ENCODE data around the gene FOXN3. TPM values are rescaled to one million over a fixed set of nuclear protein-coding genes. Genes with fewer than 3 reads are reported as not detected.

Gene FOXN3
- total RNA-seq, 1 donor from 2014 or later, result 122 TPM

DNA sequence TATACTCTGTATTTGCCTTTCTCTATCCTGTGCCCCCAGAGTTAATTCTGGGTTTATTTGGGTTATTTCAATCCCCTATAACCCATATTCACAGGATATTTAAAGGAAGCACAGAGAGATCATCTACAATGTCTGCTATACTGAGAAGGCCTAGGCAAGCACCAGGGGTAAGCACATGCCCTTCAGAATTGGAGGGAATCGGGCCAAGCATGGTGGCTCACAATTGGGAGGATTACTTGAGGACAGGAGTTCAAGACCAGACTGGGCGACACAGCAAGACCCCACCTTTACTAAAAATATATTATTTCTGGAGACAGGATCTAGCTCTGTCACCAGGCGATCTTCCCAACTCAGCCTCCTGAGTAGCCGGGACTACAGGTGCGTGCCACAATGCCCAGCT, 11.3 kb downstream of the FOXN3 start:
- Histone ChIP-seq H2AFZ (ENCODE audit: low read depth, low read length) (no peak overlapping the region), H4K20me1 (ENCODE audit: insufficient read depth, low read length) (peaks cover 85% of the 10 kb centered on the region), H3K36me3 (ENCODE audit: insufficient read depth, low read length) (peaks cover 2% of the 10 kb centered on the region), H3K9me3 (ENCODE audit: insufficient read depth, low read depth, low read length) (no peaks in the 10 kb centered on the region), H3K27me3 (ENCODE audit: insufficient read depth, low read length) (no peaks in the 10 kb centered on the region), H3K9ac (ENCODE audit: low read length) (no peak overlapping the region), H3K27ac (ENCODE audit: low read depth, low read length) (no peak overlapping the region), H3K4me2 (ENCODE audit: low read length) (no peak overlapping the region), H3K4me1 (ENCODE audit: insufficient read depth, low read length) (no peaks in the 10 kb centered on the region), H3K4me3 (ENCODE audit: insufficient read depth, low read depth, low read length) (no peak overlapping the region), H3K79me2 (ENCODE audit: insufficient read depth, low read length) (peaks cover 95% of the 10 kb centered on the region)
- Mint-ChIP-seq H3K36me3 (ENCODE audit: low read depth, unreplicated experiment) (peaks cover 34% of the 10 kb centered on the region), H3K27me3 (ENCODE audit: low read depth, unreplicated experiment) (no peaks in the 10 kb centered on the region), H3K9me3 (ENCODE audit: unreplicated experiment) (peaks cover 5% of the 10 kb centered on the region), H3K27ac (ENCODE audit: unreplicated experiment) (no peak overlapping the region), H3K4me1 (ENCODE audit: low read depth, unreplicated experiment) (peaks cover 28% of the 10 kb centered on the region), H3K4me3 (ENCODE audit: unreplicated experiment) (no peak overlapping the region)
- TF ChIP-seq, protein P1, sequence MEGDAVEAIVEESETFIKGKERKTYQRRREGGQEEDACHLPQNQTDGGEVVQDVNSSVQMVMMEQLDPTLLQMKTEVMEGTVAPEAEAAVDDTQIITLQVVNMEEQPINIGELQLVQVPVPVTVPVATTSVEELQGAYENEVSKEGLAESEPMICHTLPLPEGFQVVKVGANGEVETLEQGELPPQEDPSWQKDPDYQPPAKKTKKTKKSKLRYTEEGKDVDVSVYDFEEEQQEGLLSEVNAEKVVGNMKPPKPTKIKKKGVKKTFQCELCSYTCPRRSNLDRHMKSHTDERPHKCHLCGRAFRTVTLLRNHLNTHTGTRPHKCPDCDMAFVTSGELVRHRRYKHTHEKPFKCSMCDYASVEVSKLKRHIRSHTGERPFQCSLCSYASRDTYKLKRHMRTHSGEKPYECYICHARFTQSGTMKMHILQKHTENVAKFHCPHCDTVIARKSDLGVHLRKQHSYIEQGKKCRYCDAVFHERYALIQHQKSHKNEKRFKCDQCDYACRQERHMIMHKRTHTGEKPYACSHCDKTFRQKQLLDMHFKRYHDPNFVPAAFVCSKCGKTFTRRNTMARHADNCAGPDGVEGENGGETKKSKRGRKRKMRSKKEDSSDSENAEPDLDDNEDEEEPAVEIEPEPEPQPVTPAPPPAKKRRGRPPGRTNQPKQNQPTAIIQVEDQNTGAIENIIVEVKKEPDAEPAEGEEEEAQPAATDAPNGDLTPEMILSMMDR (IDR thresholded peaks at IDR 0.05; ENCODE audit: insufficient read depth, low read depth, low read length), result no peak
- no peak for TF ChIP-seq EZH2 (IDR thresholded peaks at IDR 0.05; ENCODE audit: insufficient read depth, low read length)
- FAIRE-seq (no peak), DNase-seq (ENCODE audit: low read depth) (no peak)

GRCh38 chr14:89402363-89402762, 14.7 kb downstream of the FOXN3 start:
- Histone ChIP-seq H3K79me2 (ENCODE audit: insufficient read depth, low read length) (peaks cover 96% of the 10 kb centered on the region), H3K4me1 (ENCODE audit: insufficient read depth, low read length) (peaks cover 5% of the 10 kb centered on the region), H3K36me3 (ENCODE audit: insufficient read depth, low read length) (peaks cover 2% of the 10 kb centered on the region), H3K27ac (ENCODE audit: low read depth, low read length) (no peak overlapping the region), H4K20me1 (ENCODE audit: insufficient read depth, low read length) (peaks cover 86% of the 10 kb centered on the region), H3K9me3 (ENCODE audit: insufficient read depth, low read depth, low read length) (no peaks in the 10 kb centered on the region), H2AFZ (ENCODE audit: low read depth, low read length) (no peak overlapping the region), H3K27me3 (ENCODE audit: insufficient read depth, low read length) (no peaks in the 10 kb centered on the region), H3K4me2 (ENCODE audit: low read length) (no peak overlapping the region), H3K4me3 (ENCODE audit: insufficient read depth, low read depth, low read length) (no peak overlapping the region), H3K9ac (ENCODE audit: low read length) (no peak overlapping the region)
- no peaks in the 10 kb centered on the region for H3K27me3 Mint-ChIP-seq (ENCODE audit: low read depth, unreplicated experiment)
- no peak for FAIRE-seq
- peaks cover 29% of the 10 kb centered on the region for H3K36me3 Mint-ChIP-seq (ENCODE audit: low read depth, unreplicated experiment)
- no peak overlapping the region for H3K4me3 Mint-ChIP-seq (ENCODE audit: unreplicated experiment)
- TF ChIP-seq, protein P1 (IDR thresholded peaks at IDR 0.05; ENCODE audit: insufficient read depth, low read depth, low read length), result no peak
- TF ChIP-seq EZH2 (IDR thresholded peaks at IDR 0.05; ENCODE audit: insufficient read depth, low read length), result no peak
- no peak overlapping the region for H3K27ac Mint-ChIP-seq (ENCODE audit: unreplicated experiment)
- peaks cover 21% of the 10 kb centered on the region for H3K4me1 Mint-ChIP-seq (ENCODE audit: low read depth, unreplicated experiment)
- DNase-seq (ENCODE audit: low read depth), result no peak
- no peaks in the 10 kb centered on the region for H3K9me3 Mint-ChIP-seq (ENCODE audit: unreplicated experiment)

- H3K36me3 Mint-ChIP-seq (ENCODE audit: low read depth, unreplicated experiment), result peaks cover 29% of the 10 kb centered on the region
- no peak for TF ChIP-seq EZH2 (IDR thresholded peaks at IDR 0.05; ENCODE audit: insufficient read depth, low read length)
- TF ChIP-seq, protein P1 (IDR thresholded peaks at IDR 0.05; ENCODE audit: insufficient read depth, low read depth, low read length), result no peak
- Histone ChIP-seq H3K9ac (ENCODE audit: low read length) (no peak overlapping the region), H4K20me1 (ENCODE audit: insufficient read depth, low read length) (peaks cover 86% of the 10 kb centered on the region), H3K4me2 (ENCODE audit: low read length) (no peak overlapping the region), H2AFZ (ENCODE audit: low read depth, low read length) (no peak overlapping the region), H3K27me3 (ENCODE audit: insufficient read depth, low read length) (no peaks in the 10 kb centered on the region), H3K36me3 (ENCODE audit: insufficient read depth, low read length) (peaks cover 2% of the 10 kb centered on the region), H3K79me2 (ENCODE audit: insufficient read depth, low read length) (peaks cover 95% of the 10 kb centered on the region), H3K4me3 (ENCODE audit: insufficient read depth, low read depth, low read length) (no peak overlapping the region), H3K9me3 (ENCODE audit: insufficient read depth, low read depth, low read length) (no peaks in the 10 kb centered on the region), H3K27ac (ENCODE audit: low read depth, low read length) (no peak overlapping the region), H3K4me1 (ENCODE audit: insufficient read depth, low read length) (peaks cover 5% of the 10 kb centered on the region)
- H3K27ac Mint-ChIP-seq (ENCODE audit: unreplicated experiment), result no peak overlapping the region
- DNase-seq (ENCODE audit: low read depth) (no peak), FAIRE-seq (peak; percentile 73)
- no peaks in the 10 kb centered on the region for H3K27me3 Mint-ChIP-seq (ENCODE audit: low read depth, unreplicated experiment)
- H3K4me3 Mint-ChIP-seq (ENCODE audit: unreplicated experiment), result no peak overlapping the region
- H3K9me3 Mint-ChIP-seq (ENCODE audit: unreplicated experiment), result no peaks in the 10 kb centered on the region
- peaks cover 16% of the 10 kb centered on the region for H3K4me1 Mint-ChIP-seq (ENCODE audit: low read depth, unreplicated experiment)
Measured at GRCh38 chr14:89401761-89402160, 15.3 kb downstream of the FOXN3 start.

Measured in astrocyte (in vitro differentiated cells and primary cell).